HG03066 (cell line): Measurements from ENCODE around the gene CPED1.

Experiments used
- ATAC-seq: cut with Tn5 transposase; IDR thresholded peaks from one replicate; pipeline ENCODE4 v1.9.1; 2021; ENCODE audit warnings: low read depth; ENCODE audit not compliant: unreplicated experiment

The CPED1 gene

DNA sequence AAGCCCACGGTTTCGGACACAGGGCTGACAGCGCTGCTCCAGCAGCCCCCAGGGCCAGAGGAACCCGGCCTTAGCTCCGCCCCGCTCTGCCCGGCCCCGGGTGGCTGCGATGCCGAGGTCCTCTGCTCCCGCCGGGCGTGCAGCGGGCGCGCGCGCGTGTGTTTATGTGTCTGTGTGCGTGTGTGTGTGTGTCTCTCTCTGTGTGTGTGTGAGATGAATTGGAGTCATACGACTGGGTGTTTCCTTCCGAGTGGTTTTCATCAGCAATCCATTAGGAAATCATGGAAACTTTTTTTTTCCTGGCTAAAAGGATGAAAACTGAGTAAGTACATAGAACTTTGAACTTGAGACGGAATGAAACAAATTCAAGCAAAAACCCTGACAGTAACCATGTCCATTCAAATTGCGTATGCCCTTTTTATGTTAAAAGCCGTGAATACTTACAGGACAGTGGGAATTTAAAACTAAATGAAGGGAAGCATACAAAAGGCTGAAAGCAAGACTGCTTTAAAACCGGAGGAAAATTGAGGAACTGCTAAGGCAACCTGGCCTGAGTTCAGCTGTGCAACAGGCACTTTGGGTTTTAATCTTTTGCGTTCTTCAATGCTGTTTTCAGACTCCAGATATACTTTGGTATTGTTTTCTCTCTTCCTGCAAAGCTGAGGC is at the start of gene CPED1:
CPED1 (plus strand) TSS at position 121 of the 666 bp plus-strand sequence. CDS start 911 bp downstream, outside the sequence.
- peak; percentile 49 for ATAC-seq

DNA sequence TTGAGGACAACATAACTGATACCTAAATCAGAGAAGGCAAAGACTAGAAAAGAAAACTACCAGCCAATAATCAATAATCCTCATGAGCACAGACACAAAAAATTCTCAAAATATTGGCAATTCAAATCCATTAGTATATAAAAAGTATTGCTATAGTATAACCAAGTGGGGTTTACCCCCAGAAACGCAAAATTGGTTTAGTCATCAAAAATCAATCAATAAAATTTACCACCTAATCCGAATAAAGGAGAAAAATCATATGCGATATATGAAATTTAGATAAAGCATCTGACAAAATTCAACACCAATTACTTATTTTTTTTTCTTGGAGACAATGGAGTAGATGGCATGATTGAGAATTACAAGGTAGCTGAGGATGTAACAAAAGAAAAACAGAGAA is 49.2 kb upstream of the CPED1 start:
- no peak for ATAC-seq

DNA sequence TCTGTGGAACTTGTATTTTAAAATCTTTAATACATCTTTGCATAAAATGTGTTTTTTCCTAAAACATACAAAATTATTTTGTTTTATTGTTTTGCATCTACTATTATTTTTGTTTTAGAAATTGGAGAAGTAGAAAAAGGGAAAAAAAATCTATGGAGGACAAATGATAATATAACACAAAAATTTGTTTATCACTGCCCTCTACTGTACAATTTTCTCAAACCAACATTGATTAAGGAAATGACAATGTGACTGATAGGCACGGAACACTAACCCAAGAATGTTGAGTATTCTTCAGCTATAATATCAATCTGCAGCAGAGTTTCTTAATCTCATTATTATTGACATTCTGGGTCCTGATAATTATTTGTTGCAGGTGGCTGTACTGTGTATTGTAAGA is 47.4 kb upstream of the CPED1 start:
- no peak for ATAC-seq

DNA sequence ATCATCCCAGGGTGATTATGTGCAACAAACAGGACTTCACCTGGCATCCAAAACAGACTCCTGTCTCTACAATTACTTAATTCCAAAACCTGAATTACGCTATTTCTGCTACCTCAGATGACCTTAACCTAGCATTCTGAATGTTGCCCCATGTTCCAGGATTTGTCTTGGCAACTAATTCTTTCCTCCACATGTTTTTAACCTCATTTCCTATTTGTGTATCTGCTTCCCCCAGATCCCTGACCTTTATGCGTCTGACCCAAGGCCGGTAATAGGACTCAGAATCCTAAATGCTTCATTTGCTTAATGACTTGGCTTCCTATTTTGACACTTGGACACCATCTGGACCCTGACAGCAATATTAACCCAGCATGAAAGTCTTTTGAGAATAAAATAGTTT is 46.7 kb upstream of the CPED1 start:
- no peak for ATAC-seq

DNA sequence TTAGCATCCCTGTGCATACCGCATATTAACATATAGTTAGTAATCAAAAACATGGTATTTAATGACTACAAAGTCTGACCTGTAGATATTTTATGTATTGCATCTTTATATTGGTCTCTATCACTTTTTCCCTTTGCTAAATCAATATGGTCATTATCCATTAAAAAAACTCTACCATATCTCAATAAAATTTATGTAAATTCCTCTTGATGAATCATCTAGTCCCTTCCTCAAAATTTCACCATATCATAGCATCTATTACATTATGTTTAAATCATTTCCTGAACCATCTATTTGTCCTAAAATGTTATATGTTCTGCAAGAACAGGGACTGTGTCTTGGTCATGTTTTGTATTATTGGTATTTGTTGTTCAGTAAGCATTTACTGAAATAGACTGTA is 45.6 kb upstream of the CPED1 start:
- ATAC-seq = no peak

DNA sequence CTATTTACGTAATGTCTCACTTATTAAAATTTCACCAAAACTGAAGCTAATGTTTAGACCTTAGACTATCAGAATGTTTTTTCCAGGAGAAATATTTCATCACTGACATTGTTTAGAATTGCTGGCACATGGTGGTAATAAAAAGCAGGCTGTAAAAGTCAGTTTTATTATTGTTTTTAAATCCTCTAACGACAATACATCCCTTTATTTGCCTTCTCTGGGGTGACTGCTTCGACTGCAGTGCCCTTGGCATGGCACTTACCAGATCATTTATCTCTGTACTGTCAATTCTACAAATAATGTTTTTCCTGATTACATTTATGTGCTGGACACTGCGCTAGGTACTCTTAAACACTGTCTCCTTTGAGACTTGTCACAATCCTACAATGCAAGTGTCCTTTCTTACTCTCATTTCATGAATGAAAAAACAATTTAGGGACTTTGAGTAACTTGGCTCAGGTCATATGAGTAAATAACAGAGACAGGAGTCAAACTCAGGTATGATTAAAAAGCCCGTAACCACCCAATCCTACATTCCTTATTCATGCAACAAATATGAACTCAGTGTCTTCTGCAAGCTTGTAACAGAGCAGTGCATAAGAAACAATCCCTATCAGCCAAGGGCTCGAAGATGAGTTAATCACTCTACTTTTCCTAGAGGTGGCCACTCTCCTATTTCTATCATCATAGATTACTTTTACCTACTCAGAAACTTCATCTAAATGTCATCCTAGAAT is 43.5 kb upstream of the CPED1 start:
- no peak for ATAC-seq

DNA sequence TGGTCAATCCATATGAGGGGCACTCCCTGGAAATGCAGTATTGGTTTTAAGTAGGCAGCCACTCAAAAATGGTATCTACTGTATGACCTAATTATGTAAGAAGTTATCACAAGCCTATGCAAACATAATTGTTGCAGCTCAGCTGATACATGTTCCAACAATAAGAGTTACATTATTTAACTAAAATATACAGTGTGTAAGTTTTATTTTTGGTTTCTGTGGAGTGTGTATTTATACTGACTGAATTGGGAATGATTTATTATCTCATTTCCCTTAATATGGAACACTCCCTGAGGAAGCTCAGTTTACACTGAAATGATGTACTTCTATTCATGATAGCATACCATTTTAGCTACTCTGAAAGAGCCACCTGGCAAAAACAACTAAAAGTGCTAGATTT is 40.5 kb upstream of the CPED1 start:
- no peak for ATAC-seq

DNA sequence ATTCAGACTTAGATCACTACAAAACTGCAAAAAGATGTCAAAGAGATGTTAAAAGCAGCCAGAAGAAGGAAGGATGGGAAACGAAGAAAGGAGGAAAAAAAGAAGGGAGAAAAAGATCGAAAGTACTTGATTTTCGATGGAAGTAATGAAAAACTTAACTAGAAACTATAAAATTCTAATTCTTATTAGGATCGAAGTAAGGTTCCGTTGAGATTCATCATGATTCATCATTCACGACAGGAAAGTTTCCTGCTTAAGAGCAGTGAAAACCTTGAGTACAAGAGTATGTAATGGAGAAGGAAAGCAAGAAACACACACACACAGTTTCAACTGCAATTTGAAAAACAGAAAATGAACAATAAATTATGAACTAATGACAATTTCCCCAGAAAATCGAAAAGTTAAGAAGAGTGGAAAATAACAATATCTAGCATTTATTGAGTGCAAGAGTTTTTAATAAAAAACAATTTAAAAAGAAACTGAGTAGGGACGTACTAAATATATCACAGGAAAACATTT is 39.1 kb upstream of the CPED1 start:
- ATAC-seq = no peak

DNA sequence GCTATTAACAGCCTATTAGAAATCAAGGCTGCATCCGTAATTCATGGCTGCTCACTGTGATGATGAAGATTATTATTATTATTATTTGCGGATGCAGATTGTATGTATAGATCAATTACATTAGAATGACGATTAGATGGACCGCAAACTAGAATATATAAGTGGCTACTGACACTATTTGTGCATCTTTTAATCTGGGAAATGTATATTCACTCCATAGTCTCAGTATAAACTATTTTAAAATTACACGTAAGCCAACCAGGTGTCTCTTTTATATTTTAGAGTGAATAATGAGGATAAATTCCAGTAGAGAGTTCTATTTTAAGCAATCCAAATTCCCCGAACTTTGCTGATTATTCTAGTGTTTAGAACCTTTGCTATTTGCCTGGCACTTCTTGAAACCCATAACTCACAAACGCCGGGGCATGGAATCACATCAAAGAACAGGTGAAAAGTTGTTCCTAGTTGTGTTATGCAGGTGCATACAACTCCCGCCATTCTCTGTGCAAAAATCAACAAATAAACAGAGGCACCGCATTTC is 38.4 kb upstream of the CPED1 start:
- no peak for ATAC-seq

DNA sequence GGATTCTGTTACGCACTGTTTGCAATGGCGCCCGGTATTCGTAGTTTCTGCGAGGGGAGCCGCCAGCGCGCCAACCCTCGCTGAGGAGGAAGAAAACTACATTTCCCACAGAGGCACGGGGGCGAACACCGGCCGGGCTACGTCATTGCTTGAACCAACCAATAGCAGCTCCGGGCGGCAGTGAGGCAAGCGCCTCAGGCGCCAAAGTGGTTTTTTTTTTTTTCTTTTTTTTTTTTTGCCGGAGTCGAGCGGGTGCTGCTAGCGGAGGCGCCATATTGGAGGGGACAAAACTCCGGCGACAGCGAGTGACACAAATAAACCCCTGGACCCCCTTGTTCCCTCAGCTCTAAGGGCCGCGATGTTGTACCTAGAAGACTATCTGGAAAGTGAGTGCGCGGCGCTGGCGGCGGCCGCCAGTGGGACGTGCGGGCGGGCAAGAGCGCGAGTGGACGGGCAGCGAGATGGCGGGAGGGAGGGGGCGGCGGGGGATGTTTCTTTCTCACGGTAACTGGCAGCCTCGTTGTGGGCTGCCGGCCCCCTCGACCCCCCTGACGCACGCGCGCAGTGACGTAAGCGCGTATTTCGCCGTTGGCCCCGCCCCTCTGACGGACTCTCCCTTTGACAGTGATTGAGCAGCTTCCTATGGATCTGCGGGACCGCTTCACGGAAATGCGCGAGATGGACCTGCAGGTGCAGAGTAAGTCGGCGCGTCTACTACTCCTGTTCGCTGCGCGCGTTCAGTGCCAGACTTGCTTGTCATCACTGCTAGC is 37.8 kb upstream of the CPED1 start, which contains the start of gene ING3:
ING3 (plus strand) TSS at position 239 of the 770 bp plus-strand sequence; CDS start at position 359, 120 bp downstream.
- peak; percentile 94 for ATAC-seq

DNA sequence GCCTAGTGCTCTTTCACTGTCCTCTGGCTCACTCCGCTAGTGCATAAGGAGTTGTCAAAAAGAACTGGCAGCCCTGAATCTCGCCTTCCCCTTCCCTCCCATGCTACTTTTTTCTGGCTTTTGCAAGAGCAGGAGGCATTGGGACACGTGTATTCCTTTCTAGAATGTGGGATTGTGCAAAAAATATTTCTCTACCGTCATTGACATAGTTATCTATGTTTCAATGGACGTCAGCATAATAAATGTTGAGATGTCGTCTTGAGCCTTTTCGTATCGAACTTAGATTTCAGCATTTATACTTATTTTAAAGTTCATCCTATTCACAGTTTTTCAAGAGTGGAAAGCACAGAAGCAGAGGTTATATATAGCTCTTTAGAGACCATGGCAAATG is 37.2 kb upstream of the CPED1 start:
- no peak for ATAC-seq

DNA sequence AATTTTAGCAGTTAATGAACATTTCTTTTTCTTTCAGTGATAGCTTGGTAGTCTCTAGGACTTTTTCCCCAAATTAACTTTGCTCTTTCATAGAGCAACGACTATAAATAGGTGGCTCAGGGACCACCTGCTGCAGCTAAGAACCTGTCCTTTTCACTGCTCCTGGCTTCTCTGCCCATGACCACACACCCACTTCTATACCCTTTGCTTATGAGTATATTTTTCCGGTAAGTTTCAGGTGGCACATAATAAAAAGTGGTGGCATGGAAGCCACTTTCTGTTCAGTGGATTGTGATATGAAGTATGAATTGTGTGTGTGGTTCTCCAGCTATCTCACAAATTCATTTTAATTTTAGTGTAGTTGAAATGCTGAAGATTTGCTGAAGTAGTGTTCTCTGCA is 36.7 kb upstream of the CPED1 start:
- ATAC-seq = no peak

DNA sequence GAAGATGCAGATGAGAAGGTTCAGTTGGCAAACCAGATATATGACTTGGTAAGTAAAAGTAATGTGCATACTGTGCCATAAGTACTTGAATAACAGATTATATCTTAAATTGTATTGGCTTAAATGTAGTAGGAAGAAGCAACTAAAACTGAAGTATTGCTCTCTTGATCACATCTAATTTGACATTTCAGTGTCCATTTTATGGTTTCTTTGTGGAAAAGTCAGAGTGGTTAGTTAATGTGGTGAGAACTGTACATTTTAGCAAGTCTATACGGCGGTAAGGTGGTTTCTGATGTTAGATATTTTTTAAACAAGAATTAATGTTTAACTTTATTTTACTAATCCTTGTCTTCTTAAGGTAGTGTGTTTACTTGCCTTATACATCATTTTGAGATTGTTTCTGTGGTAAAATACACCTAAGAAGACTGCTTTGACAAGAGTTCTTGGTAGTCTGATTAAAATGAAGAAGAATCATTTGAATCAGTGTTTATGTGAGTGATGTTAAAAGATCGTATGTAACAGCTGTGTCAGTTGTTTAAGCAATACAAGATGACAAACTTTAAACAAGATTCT is 32.8 kb upstream of the CPED1 start:
- peak; percentile 27 for ATAC-seq

DNA sequence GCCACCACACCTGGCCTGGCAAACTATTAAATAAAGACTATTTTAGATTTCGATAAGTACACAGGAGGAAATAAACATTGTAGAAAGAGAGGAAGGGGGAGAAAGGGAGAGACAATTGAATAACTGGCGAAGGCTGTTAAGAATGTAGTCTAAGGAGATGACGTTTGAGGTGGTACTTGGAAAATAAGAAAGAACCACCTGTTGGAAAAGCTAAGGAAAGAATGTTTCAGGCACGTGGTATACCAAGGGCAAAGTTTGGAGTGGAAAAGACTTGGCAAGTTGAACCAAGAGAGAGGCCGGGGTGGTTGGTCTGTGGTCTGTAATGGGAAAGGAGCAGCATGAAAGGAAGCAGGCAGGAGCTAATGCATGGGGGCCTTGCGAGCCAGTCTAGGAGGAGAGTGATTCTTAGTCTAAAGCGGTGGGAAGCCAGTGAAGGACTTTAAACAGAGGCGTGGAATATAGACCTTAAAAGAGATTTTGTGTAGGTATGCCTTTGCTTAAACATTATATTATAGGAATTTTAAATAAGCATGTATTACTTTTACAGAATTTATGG is 28.5 kb upstream of the CPED1 start:
- no peak for ATAC-seq

DNA sequence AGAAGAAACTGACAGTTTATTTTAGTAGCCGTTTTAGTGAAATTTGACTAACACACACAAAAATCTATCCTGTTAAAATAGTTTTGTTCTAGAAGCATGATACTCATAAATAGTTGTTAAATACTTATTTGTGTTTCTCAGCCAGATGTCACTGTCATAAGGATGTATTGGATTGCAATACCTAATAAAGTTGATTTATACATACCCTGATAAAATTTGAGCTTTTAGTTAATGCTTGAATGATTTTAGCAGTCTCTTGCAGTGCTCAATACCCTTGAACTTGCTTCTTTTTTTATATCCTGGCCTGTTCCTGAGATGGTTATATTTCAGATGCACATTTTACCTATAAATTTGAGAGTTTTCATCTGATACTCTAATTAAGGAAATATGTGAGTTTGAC is 27.8 kb upstream of the CPED1 start:
- ATAC-seq = no peak

DNA sequence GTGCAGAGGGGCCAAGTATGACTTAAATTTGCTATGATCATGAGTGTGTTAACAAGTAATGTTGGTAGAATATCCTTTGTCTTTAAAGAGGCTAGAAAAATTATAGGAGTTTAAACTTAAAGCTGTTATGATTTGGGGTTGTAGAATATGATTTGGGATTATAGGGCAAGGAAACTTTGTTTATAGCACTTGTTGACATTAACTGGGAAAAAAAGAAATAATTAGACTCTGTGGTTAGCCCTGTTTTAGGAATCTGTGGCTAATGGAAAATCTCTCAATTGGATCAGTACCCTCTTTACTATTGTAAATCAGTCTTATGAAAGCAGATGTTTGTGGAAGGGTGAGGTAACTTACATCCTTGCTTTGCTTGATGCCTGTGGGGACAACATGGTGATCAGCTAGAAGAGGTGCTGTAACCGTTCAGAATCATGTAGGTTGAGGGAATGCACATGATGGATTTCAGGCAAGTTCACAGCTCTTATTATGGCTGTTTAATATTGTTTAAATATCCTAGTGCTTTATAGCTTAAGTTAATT is 26.8 kb upstream of the CPED1 start:
- no peak for ATAC-seq

DNA sequence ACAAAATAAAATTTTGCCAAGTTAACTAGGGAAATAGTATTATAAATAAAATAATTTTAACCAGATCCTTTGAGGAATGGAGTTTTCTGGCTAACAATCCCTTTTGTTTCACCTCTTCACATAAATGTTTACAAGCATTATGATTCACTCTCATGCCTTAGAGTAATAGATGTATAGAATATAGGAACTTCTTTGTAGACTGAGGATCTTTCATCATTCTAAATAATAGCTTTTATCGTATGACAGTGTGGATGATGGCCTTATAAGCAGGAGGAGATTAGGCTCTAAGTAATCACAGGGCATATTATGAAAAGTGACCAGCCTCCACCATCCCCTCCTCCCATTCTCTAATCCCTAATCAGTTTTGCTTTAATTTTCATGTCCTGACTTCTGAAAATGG is 24.4 kb upstream of the CPED1 start:
- ATAC-seq = no peak

DNA sequence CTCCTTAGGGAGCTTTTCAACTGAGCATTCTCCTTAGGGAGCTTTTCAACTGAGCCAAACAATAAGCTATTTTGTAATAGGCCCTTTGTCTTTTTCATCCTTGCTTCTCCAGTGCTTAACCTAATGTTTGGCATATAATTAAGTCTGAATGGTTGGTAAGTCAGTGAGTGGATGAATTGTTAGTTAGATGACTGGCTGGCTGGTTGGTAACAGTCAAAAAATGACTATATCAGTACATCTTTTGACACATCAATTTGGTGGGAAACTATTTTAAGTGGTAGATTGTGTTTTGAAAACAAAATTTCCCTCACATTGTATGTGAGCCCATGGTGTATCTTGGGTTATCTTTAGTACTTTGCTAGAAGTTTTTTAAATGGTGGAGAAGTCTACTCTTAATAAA is 21.6 kb upstream of the CPED1 start:
- ATAC-seq = no peak

DNA sequence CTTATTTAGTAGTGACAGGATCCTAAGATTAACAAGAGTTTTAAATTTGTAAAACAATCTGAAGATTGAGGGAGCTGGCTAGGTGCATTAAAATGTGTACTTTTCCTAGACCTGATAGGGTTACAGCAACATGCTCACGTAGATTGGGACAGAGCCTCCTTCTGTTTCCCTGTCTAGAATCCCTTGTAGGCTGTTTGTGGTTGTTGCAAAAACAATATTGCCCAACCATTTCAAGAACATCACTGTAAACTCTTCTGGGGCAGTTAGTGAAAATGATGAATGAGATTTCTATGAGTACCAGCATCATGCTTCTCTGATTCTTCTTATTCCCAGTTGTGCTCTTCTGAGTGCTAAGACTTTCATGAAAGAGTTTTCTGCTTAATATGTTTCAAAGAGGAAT is 14.7 kb upstream of the CPED1 start:
- ATAC-seq = no peak
